ENCODE data around the gene CSRP3.

- TF ChIP-seq CTCF (tag by site-specific recombination; IDR thresholded peaks at IDR 0.05): no peak
- TF ChIP-seq ZNF175 (tag by site-specific recombination; IDR thresholded peaks at IDR 0.05): no peak
- TF ChIP-seq ZNF776 (tag by site-specific recombination; IDR thresholded peaks at IDR 0.05; ENCODE audit: borderline replicate concordance): no peak
- no peak for TF ChIP-seq SP2 (tag by site-specific recombination; IDR thresholded peaks at IDR 0.05)
- no peak for TF ChIP-seq ZNF324 (tag by site-specific recombination; IDR thresholded peaks at IDR 0.05)
- TF ChIP-seq ZNF16 (tag by site-specific recombination; IDR thresholded peaks at IDR 0.05; ENCODE audit: low read depth): no peak
- TF ChIP-seq ZNF239 (tag by site-specific recombination; IDR thresholded peaks at IDR 0.05): no peak
- no peak for TF ChIP-seq ZFP37 (tag by site-specific recombination; IDR thresholded peaks at IDR 0.05)
- no peak for TF ChIP-seq REST (tag by site-specific recombination; IDR thresholded peaks at IDR 0.05)
- TF ChIP-seq KLF8 (tag by site-specific recombination; IDR thresholded peaks at IDR 0.05): no peak
- TF ChIP-seq ZBTB26 (tag by site-specific recombination; optimal IDR thresholded peaks at IDR 0.05): no peak
- no peak for TF ChIP-seq ZNF335 (tag by site-specific recombination; conservative IDR thresholded peaks at IDR 0.05)
- no peak for TF ChIP-seq PRDM4 (tag by site-specific recombination; IDR thresholded peaks at IDR 0.05)
- TF ChIP-seq ZNF561 (tag by site-specific recombination; IDR thresholded peaks at IDR 0.05; ENCODE audit: borderline replicate concordance): no peak
Observed at GRCh38 chr11:19187114-19187832, 14.5 kb downstream of the CSRP3 start.

Measured in HEK293 (cell line).